HFFc6 (cell line): ENCODE data around the gene RBM8A. TPM values are rescaled to one million over a fixed set of nuclear protein-coding genes. Genes with fewer than 3 reads are reported as not detected.
A peak's percentile ranks its signal among the peaks of the same experiment; 100 is the strongest.

Source experiments
- DNase-seq: peaks from one replicate; pipeline ENCODE4 v3.0.0-alpha.2; 2018
- H3K27ac Mint-ChIP-seq: 2 replicates; pipeline ENCODE4 v1.8.0; 2020; ENCODE audit warnings: mild to moderate bottlenecking, mixed read lengths
- H3K27me3 Mint-ChIP-seq: 2 replicates; pipeline ENCODE4 v1.8.0; 2021; ENCODE audit warnings: mild to moderate bottlenecking, moderate library complexity, mixed read lengths; ENCODE audit not compliant: insufficient read depth
- H3K36me3 Mint-ChIP-seq: 2 replicates; pipeline ENCODE4 v1.8.0; 2021; ENCODE audit warnings: low read depth, mixed read lengths
- H3K4me1 Mint-ChIP-seq: 2 replicates; pipeline ENCODE4 v1.8.0; 2020; ENCODE audit warnings: low read depth, mixed read lengths
- H3K4me3 Mint-ChIP-seq: 2 replicates; pipeline ENCODE4 v1.8.0; 2020; ENCODE audit warnings: mild to moderate bottlenecking, moderate library complexity, mixed read lengths
- H3K9me3 Mint-ChIP-seq: 2 replicates; pipeline ENCODE4 v1.8.0; 2020; ENCODE audit warnings: mild to moderate bottlenecking, mixed read lengths
- CTCF ChIP-seq: fragments of 200-600 bp; sonication (generic); IDR thresholded peaks from 2 replicates; pipeline ENCODE4 v1.5.0; 2021; ENCODE audit warnings: antibody characterized with exemption, mild to moderate bottlenecking
- total RNA-seq, 6 experiments: library from RNA; stranded (reverse); fragmentation: NEBNext Ultra II Directional; extraction: Animal tissue kit (Norgen Biotek cat#: 25700); gene quantifications; 2 replicates in 1 of 6; 3 replicates in 5 of 6; pipeline ENCODE4 v1.2.3, GENCODE V29; 2021

Gene RBM8A
- total RNA-seq, 6 experiments from 2014 or later, result 135 to 166 (median 157) TPM

GRCh38 chr1:145908653-145909052 is 18.6 kb downstream of the RBM8A start:
- H3K36me3 Mint-ChIP-seq, result peaks cover 15% of the 10 kb centered on the region; the same call in 1 of the 2 replicates
- TF ChIP-seq CTCF, result no peak
- H3K4me1 Mint-ChIP-seq, result peaks cover 25% of the 10 kb centered on the region
- no peaks in the 10 kb centered on the region for H3K9me3 Mint-ChIP-seq
- peak overlapping the region; percentile 17 for H3K27ac Mint-ChIP-seq
- DNase-seq, result no peak
- no peak overlapping the region for H3K4me3 Mint-ChIP-seq
- no peaks in the 10 kb centered on the region; the same call in 1 of the 2 replicates for H3K27me3 Mint-ChIP-seq

DNA sequence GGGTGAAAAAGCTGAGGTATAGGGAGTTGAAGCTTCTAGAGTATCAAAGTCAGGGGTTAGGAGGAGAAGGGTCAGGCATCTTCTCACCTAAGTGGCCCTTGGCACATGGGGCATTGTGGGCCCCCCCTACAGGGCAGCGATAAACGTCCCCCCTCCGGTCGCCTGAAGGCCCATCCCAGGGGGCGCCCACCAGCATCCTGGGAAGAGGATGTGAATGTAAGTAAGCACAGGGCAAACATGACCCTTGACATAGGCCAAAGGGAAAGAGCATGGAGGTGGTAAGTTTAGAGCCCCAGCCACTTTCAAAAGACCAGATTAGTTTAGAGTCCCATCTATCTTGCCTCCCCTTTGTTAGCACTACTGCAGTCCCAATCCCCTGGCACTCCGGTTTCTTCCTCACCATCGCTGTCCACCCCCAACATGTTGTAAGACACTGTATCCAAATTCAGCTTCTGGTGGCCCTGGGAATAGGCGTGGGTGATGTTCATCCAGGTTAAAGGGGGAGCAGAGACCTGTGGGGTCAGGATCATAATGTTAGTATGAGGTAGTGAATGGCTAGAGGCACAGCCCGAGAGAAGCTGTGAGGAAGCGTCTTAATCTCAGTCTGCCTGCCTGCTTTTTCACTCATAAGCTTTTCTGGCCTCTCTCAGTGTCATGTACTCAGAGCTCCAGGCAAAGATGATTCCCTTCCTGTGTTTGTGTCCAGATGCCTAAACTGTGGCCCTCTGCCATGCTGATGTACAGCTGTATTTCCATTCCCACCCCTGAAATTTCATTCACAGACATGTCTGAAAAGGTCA is 20.1 kb downstream of the RBM8A start:
- Mint-ChIP-seq H3K4me1 (peaks cover 25% of the 10 kb centered on the region), H3K36me3 (peaks cover 4% of the 10 kb centered on the region; the same call in 1 of the 2 replicates), H3K27me3 (no peaks in the 10 kb centered on the region; the same call in 1 of the 2 replicates), H3K27ac (peak overlapping the region; percentile 53), H3K4me3 (no peak overlapping the region), H3K9me3 (no peaks in the 10 kb centered on the region)
- TF ChIP-seq CTCF, result no peak
- no peak for DNase-seq

- no peak for DNase-seq
- no peaks in the 10 kb centered on the region for H3K4me1 Mint-ChIP-seq
Measured at GRCh38 chr1:145901312-145902021, 25.8 kb downstream of the RBM8A start.

DNA sequence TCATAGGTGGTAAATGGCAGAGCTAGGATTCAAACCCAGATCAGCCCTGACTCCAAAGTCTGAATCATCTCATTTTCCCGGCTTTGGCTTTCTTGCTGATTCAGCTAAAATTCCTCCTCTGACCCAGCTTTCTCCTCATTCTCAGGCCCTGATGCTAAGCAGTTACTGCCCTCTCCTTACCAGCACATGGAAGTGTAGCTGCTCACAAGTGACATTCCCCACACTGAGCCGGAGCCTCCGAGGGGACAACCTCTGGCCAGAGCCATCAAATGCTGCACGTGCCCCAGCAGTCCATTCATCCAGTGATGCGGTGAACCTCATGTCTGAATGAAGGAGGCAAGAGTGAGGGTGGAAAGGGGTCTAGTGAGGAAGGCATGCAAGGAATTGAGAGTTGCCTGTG is 28.5 kb downstream of the RBM8A start:
- Mint-ChIP-seq H3K27ac (no peak overlapping the region), H3K4me3 (no peak overlapping the region), H3K4me1 (peaks cover under 1% of the 10 kb centered on the region; the same call in 1 of the 2 replicates), H3K9me3 (no peaks in the 10 kb centered on the region), H3K36me3 (peaks cover 6% of the 10 kb centered on the region; the same call in 1 of the 2 replicates), H3K27me3 (peaks cover 1% of the 10 kb centered on the region; the same call in 1 of the 2 replicates)
- no peak for DNase-seq
- no peak for TF ChIP-seq CTCF

More at GRCh38 chr1:145901312-145902021, 25.8 kb downstream of the RBM8A start:
- no peaks in the 10 kb centered on the region for H3K9me3 Mint-ChIP-seq
- H3K27ac Mint-ChIP-seq, result no peak overlapping the region
- no peak for TF ChIP-seq CTCF
- H3K27me3 Mint-ChIP-seq, result peaks cover 1% of the 10 kb centered on the region; the same call in 1 of the 2 replicates
- peaks cover 6% of the 10 kb centered on the region; the same call in 1 of the 2 replicates for H3K36me3 Mint-ChIP-seq
- no peak overlapping the region for H3K4me3 Mint-ChIP-seq

DNA sequence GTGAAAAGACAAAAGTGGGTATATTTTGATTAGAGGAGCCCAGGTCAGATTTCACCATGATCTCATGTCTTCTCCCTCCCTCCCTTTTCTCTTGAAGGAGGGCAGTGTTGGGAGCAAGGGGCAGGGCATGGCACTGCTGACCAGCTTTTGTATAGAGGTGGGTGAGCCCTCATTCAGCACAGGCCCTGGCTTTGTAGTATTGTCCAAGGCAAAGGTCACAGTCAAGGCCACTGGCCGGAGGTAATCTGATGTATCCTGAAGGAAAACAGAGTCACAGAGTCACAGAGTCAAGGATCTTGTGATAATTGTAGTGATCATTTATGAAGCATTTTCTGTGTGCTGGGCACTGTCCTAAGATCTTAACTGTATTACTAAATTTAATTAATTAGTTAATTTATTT is 29.3 kb downstream of the RBM8A start:
- H3K27ac Mint-ChIP-seq, result no peak overlapping the region
- peaks cover 6% of the 10 kb centered on the region; the same call in 1 of the 2 replicates for H3K36me3 Mint-ChIP-seq
- peaks cover 8% of the 10 kb centered on the region for H3K4me1 Mint-ChIP-seq
- H3K27me3 Mint-ChIP-seq, result peaks cover 1% of the 10 kb centered on the region; the same call in 1 of the 2 replicates
- H3K9me3 Mint-ChIP-seq, result no peaks in the 10 kb centered on the region
- H3K4me3 Mint-ChIP-seq, result no peak overlapping the region
- no peak for DNase-seq
- no peak for TF ChIP-seq CTCF
